ENCODE measurements around the gene JUP. TPM values are rescaled to one million over a fixed set of nuclear protein-coding genes. Genes with fewer than 3 reads are reported as not detected.

The JUP gene
- total and polyA plus RNA-seq, 2 of the 13 experiments (the other 11 are each of a cell fraction or from before 2014, with no cell fraction given) = 12.1 to 20.6 TPM

DNA sequence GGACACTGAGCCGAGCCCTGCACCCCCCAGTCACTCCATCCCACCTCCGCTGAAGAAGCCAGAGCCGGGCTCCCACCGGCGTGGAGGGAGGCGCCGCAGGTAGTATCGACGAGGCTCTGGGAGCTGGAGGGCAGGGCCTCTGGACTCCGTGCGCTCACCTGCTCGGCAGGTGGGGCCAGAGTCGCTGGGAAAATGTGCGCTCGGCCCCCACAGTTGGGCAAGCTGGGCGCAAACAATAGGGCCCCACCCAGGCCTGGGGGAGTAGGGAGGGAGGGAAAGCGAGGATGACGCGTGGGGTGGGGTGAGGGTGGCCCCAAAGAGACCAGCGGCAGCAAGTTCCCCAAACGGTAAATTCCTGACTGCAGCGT lies 668 bp downstream of the JUP start (continued):
- TF ChIP-seq, protein P1, sequence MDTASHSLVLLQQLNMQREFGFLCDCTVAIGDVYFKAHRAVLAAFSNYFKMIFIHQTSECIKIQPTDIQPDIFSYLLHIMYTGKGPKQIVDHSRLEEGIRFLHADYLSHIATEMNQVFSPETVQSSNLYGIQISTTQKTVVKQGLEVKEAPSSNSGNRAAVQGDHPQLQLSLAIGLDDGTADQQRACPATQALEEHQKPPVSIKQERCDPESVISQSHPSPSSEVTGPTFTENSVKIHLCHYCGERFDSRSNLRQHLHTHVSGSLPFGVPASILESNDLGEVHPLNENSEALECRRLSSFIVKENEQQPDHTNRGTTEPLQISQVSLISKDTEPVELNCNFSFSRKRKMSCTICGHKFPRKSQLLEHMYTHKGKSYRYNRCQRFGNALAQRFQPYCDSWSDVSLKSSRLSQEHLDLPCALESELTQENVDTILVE (CRISPR knock-in tag; IDR thresholded peaks at IDR 0.05) = no peak
- TF ChIP-seq, protein P2, sequence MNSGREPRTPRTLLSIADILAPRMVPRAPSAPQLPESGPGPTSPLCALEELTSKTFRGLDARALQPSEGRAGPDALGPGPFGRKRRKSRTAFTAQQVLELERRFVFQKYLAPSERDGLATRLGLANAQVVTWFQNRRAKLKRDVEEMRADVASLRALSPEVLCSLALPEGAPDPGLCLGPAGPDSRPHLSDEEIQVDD (CRISPR knock-in tag; IDR thresholded peaks at IDR 0.05; ENCODE audit: borderline replicate concordance) = no peak
- TF ChIP-seq REL (CRISPR knock-in tag; conservative IDR thresholded peaks at IDR 0.05) (peak; percentile 73; the same call in 1 of the 2 replicates), ZNF607 (CRISPR knock-in tag; IDR thresholded peaks at IDR 0.05; ENCODE audit: borderline replicate concordance) (no peak), SNRNP70 (IDR thresholded peaks at IDR 0.05; ENCODE audit: low read depth, low read length) (no peak), PHF8 (CRISPR knock-in tag; IDR thresholded peaks at IDR 0.05) (peak; percentile 17; the same call in 1 of the 2 replicates), ZC3H13 (CRISPR knock-in tag; IDR thresholded peaks at IDR 0.05) (peak; percentile 82; the same call in 1 of the 2 replicates), HOXA5 (CRISPR knock-in tag; IDR thresholded peaks at IDR 0.05) (peak; percentile 5; the same call in 1 of the 2 replicates), HOXA9 (CRISPR knock-in tag; IDR thresholded peaks at IDR 0.05; ENCODE audit: borderline replicate concordance) (0 out of 2 replicates have a peak, but pooled peaks have one; percentile 21), KMT2B (CRISPR knock-in tag; IDR thresholded peaks at IDR 0.05) (no peak), ZFP1 (CRISPR knock-in tag; IDR thresholded peaks at IDR 0.05) (no peak), KLF11 (CRISPR knock-in tag; IDR thresholded peaks at IDR 0.05) (0 out of 2 replicates have a peak, but pooled peaks have one; percentile 11), ZFP62 (CRISPR knock-in tag; IDR thresholded peaks at IDR 0.05) (no peak), ZNF883 (CRISPR knock-in tag; IDR thresholded peaks at IDR 0.05; ENCODE audit: not compliant biosample characterization) (peak; percentile 19), U2AF2 (IDR thresholded peaks at IDR 0.05; ENCODE audit: low read depth, low read length) (no peak), PITX1 (CRISPR knock-in tag; IDR thresholded peaks at IDR 0.05) (peak; percentile 32; the same call in 1 of the 2 replicates), PHF21A (CRISPR knock-in tag; IDR thresholded peaks at IDR 0.05) (0 out of 2 replicates have a peak, but pooled peaks have one; percentile 43), ZNF121 (CRISPR knock-in tag; IDR thresholded peaks at IDR 0.05) (peak; percentile 7; the same call in 1 of the 2 replicates), DNMT1 (CRISPR knock-in tag; IDR thresholded peaks at IDR 0.05) (no peak), ZNF224 (CRISPR knock-in tag; IDR thresholded peaks at IDR 0.05) (peak; percentile 68; the same call in 1 of the 2 replicates), NFE2L1 (CRISPR knock-in tag; IDR thresholded peaks at IDR 0.05; ENCODE audit: borderline replicate concordance) (no peak)
- TF ChIP-seq, protein P3, sequence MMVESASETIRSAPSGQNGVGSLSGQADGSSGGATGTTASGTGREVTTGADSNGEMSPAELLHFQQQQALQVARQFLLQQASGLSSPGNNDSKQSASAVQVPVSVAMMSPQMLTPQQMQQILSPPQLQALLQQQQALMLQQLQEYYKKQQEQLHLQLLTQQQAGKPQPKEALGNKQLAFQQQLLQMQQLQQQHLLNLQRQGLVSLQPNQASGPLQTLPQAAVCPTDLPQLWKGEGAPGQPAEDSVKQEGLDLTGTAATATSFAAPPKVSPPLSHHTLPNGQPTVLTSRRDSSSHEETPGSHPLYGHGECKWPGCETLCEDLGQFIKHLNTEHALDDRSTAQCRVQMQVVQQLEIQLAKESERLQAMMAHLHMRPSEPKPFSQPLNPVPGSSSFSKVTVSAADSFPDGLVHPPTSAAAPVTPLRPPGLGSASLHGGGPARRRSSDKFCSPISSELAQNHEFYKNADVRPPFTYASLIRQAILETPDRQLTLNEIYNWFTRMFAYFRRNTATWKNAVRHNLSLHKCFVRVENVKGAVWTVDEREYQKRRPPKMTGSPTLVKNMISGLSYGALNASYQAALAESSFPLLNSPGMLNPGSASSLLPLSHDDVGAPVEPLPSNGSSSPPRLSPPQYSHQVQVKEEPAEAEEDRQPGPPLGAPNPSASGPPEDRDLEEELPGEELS (CRISPR knock-in tag; IDR thresholded peaks at IDR 0.05) = peak; percentile 5; the same call in 1 of the 2 replicates
- TF ChIP-seq, protein P4, sequence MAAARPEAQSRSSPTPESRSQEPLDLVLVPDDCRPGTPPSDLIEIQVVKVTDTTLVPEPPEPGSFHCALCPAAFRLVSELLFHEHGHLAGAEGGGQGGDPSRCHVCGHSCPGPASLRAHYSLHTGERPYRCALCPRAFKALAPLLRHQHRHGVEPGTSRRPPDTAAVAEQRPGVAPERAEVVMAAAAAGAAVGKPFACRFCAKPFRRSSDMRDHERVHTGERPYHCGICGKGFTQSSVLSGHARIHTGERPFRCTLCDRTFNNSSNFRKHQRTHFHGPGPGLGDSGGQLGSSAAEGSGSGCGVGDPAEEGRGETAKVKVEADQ (CRISPR knock-in tag; IDR thresholded peaks at IDR 0.05; ENCODE audit: borderline replicate concordance) = peak; percentile 86; the same call in 1 of the 2 replicates
- TF ChIP-seq, protein P5, sequence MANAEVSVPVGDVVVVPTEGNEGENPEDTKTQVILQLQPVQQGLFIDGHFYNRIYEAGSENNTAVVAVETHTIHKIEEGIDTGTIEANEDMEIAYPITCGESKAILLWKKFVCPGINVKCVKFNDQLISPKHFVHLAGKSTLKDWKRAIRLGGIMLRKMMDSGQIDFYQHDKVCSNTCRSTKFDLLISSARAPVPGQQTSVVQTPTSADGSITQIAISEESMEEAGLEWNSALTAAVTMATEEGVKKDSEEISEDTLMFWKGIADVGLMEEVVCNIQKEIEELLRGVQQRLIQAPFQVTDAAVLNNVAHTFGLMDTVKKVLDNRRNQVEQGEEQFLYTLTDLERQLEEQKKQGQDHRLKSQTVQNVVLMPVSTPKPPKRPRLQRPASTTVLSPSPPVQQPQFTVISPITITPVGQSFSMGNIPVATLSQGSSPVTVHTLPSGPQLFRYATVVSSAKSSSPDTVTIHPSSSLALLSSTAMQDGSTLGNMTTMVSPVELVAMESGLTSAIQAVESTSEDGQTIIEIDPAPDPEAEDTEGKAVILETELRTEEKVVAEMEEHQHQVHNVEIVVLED (CRISPR knock-in tag; IDR thresholded peaks at IDR 0.05; ENCODE audit: borderline replicate concordance) = 0 out of 2 replicates have a peak, but pooled peaks have one; percentile 21
